RWPE2 (cell line): ENCODE data around the gene AKAP9.
"Not testable (repeated sequence)": the region's sequence is repeated elsewhere in the genome, so short reads cannot be mapped to it uniquely, and the experiment has no call there.

Experiments
- ATAC-seq: fragments of 200-7000 bp; cut with Tn5 transposase; 3 replicates; pipeline ENCODE4 v1.9.1; 2021; ENCODE audit warnings: low read depth
- DNase-seq: peaks from one replicate; pipeline ENCODE4 v3.0.0-alpha.2; 2020; ENCODE audit warnings: low spot score
- H3K27ac ChIP-seq: fragments of 450-650 bp; 2 replicates; pipeline ENCODE4 v1.5.1; 2017; ENCODE audit warnings: mild to moderate bottlenecking; ENCODE audit not compliant: poor library complexity, severe bottlenecking
- H3K27me3 ChIP-seq: fragments of 250-450 bp; sonication (Bioruptor Pico); 2 replicates; pipeline ENCODE4 v1.5.1; 2021; ENCODE audit warnings: mild to moderate bottlenecking, moderate library complexity; ENCODE audit not compliant: insufficient read depth, poor library complexity, severe bottlenecking
- H3K36me3 ChIP-seq: fragments of 250-450 bp; sonication (Bioruptor Pico); 2 replicates; pipeline ENCODE4 v1.5.1; 2020; ENCODE audit warnings: low read depth, mild to moderate bottlenecking, moderate library complexity
- H3K4me1 ChIP-seq: fragments of 250-450 bp; sonication (Bioruptor Pico); 2 replicates; pipeline ENCODE4 v1.5.1; 2021; ENCODE audit warnings: mild to moderate bottlenecking, moderate library complexity; ENCODE audit not compliant: insufficient read depth, poor library complexity, severe bottlenecking
- H3K4me3 ChIP-seq: fragments of 250-450 bp; sonication (Bioruptor Pico); 2 replicates; pipeline ENCODE4 v1.5.1; 2021; ENCODE audit warnings: mild to moderate bottlenecking, moderate library complexity; ENCODE audit not compliant: severe bottlenecking
- H3K9me3 ChIP-seq: fragments of 250-450 bp; sonication (Bioruptor Pico); 2 replicates; pipeline ENCODE4 v1.5.1; 2021; ENCODE audit warnings: mild to moderate bottlenecking, moderate library complexity; ENCODE audit not compliant: severe bottlenecking
- TF ChIP-seq, protein P1 (sequence below): fragments of 450-650 bp; IDR thresholded peaks from one replicate; pipeline ENCODE4 v1.5.1; 2017; ENCODE audit warnings: mild to moderate bottlenecking, moderate library complexity; ENCODE audit not compliant: poor library complexity, severe bottlenecking

The AKAP9 gene

DNA sequence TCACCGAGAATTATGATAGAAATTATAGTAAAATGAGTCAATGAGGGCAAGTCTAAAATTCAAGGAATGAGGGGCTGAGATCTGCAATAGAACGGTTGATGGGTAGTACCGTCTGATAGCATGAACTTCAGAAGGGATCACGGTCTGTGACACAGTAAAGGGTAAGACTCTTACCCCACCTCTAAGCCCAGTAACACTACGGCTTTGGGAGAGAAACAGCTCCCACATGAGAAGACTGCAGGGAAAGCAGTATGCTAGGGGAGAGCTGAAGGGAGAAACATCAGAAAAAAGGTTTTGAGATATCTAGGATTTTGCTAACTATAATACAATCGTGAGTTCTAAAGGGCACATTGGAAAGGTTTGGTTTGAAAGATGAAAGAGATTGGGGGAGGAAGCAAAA, 12.8 kb upstream of the AKAP9 start:
- Histone ChIP-seq H3K4me1 (no peaks in the 10 kb centered on the region), H3K4me3 (no peak overlapping the region), H3K27me3 (no peaks in the 10 kb centered on the region), H3K27ac (no peak overlapping the region), H3K36me3 (no peaks in the 10 kb centered on the region), H3K9me3 (no peaks in the 10 kb centered on the region)
- TF ChIP-seq, protein P1, sequence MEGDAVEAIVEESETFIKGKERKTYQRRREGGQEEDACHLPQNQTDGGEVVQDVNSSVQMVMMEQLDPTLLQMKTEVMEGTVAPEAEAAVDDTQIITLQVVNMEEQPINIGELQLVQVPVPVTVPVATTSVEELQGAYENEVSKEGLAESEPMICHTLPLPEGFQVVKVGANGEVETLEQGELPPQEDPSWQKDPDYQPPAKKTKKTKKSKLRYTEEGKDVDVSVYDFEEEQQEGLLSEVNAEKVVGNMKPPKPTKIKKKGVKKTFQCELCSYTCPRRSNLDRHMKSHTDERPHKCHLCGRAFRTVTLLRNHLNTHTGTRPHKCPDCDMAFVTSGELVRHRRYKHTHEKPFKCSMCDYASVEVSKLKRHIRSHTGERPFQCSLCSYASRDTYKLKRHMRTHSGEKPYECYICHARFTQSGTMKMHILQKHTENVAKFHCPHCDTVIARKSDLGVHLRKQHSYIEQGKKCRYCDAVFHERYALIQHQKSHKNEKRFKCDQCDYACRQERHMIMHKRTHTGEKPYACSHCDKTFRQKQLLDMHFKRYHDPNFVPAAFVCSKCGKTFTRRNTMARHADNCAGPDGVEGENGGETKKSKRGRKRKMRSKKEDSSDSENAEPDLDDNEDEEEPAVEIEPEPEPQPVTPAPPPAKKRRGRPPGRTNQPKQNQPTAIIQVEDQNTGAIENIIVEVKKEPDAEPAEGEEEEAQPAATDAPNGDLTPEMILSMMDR: no peak
- DNase-seq (no peak), ATAC-seq (no peak)

DNA sequence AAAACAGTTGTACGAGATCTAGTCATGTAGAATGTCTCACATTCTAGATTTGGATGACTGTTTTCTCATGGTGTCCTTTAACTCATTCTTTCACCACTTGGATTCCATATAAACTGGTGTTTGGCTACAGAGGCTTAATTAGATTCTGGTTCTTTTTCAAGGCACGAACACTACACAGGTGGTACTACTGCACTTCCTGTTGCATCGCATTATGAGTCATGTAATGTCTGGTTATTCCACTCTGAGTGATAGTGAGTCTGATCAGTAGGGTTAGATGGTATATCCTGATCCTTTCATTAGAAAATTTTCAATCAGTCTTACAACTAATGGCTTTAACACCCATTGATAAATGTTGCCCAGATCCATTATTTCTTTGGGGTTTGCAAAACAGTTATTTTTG, 11.2 kb upstream of the AKAP9 start:
- no peak for DNase-seq
- no peaks in the 10 kb centered on the region for H3K4me1 ChIP-seq
- no peak overlapping the region for H3K27ac ChIP-seq
- H3K4me3 ChIP-seq: no peak overlapping the region
- TF ChIP-seq, protein P1: no peak
- no peaks in the 10 kb centered on the region for H3K9me3 ChIP-seq
- H3K36me3 ChIP-seq: no peaks in the 10 kb centered on the region
- H3K27me3 ChIP-seq: no peaks in the 10 kb centered on the region
- peak; percentile 81; the same call in 2 of the 3 replicates for ATAC-seq

DNA sequence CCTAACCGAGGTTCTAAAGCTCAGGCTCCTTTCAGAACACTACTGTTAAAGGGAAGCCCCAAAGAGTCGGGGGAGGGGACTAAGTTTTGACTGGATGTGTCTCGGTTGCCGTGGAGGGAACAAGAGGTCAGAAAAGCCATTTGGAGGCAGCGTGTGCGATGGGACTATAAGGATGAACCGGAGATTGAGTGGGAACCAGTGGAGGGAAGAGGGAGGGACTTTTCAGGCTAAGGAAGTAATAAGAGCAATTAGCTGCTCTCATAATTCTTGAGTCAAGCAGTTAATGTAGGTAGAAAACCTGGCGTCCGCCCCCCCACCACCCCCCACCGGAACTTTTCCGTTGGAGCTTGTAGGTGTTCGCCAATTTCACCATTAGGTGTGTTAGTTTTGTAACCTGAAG, 491 bp upstream of the AKAP9 start:
- peak; percentile 13; the same call in 1 of the 3 replicates for ATAC-seq

DNA sequence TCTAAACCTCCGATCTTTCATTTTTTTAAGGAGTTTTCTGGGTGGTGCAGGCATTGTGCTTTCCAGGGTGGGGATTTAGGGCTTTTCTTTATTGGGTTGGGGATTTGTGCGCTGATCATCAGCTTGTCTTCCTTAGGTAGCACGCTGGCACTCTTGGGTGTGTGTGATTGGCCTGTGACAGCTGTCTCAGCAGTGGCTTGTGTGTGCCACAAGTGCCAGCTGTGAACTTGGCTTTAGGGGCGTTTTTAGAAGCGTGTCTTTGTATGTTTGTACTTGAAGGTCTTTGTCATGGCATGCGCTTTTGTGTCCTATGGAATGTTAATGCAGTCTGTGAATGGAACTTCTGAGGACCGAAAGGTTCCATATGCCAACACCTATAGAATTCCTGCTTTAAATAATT, 788 bp downstream of the AKAP9 start:
- DNase-seq: no peak
- no peaks in the 10 kb centered on the region for H3K36me3 ChIP-seq
- peak overlapping the region; percentile 76 for H3K4me3 ChIP-seq
- ATAC-seq: no peak
- peak overlapping the region; percentile 55 for H3K27ac ChIP-seq
- TF ChIP-seq, protein P1: no peak
- H3K27me3 ChIP-seq: no peaks in the 10 kb centered on the region
- peaks cover 11% of the 10 kb centered on the region for H3K4me1 ChIP-seq
- H3K9me3 ChIP-seq: no peaks in the 10 kb centered on the region

More for the DNA sequence above, 491 bp upstream of the AKAP9 start:
- no peaks in the 10 kb centered on the region for H3K9me3 ChIP-seq
- no peak for DNase-seq
- H3K27me3 ChIP-seq: no peaks in the 10 kb centered on the region
- peak overlapping the region; percentile 55 for H3K27ac ChIP-seq
- H3K36me3 ChIP-seq: no peaks in the 10 kb centered on the region
- TF ChIP-seq, protein P1: no peak
- peaks cover 11% of the 10 kb centered on the region for H3K4me1 ChIP-seq
- peak overlapping the region; percentile 76 for H3K4me3 ChIP-seq

DNA sequence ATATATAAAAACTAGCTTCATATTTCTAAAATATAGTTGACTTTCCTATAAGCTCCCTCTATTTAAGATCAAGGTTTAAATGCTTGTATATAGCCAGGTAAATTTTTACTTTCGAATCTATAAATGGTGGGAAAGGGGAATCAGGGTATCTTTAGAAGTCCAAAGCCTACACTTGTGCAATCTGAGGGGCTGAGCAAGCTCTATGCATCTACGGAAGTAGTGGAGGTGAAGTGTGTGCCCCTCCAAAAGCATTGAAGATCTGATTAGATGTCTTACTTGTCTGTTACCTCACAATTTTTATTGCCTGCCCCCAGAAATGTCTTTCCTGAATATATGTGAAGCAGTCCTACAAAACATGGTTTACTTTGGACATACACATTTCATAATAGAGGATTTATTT, 1.6 kb downstream of the AKAP9 start:
- no peak for ATAC-seq
- Histone ChIP-seq H3K4me1 (peaks cover 11% of the 10 kb centered on the region), H3K36me3 (no peaks in the 10 kb centered on the region), H3K4me3 (peak overlapping the region; percentile 76), H3K27me3 (no peaks in the 10 kb centered on the region), H3K27ac (no peak overlapping the region), H3K9me3 (no peaks in the 10 kb centered on the region)
- TF ChIP-seq, protein P1: no peak
- no peak for DNase-seq

DNA sequence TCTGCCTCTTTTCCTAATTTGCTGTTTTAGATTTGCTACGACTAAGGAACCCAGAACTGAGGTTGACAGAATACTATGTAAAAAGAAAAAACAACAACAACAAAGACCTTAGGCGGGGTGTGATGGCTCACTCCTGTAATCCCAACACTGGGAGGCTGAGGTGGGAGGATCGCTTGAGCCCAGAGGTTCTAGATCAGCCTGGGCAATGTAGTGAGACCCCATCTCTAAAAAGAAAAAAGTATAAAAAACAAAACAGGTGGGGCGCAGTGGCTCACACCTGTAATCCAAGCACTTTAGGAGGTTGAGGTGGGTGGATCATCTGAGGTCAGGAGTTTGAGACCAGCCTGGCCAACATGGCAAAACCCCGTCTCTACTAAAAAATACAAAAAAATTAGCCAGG, 4.3 kb downstream of the AKAP9 start:
- not testable (repeated sequence) for H3K27ac ChIP-seq, H3K4me1 ChIP-seq

More for the DNA sequence above, 4.3 kb downstream of the AKAP9 start:
- DNase-seq, H3K27me3 ChIP-seq, H3K4me3 ChIP-seq, H3K36me3 ChIP-seq, H3K9me3 ChIP-seq, ATAC-seq: not testable (repeated sequence)
